GM13977 (cell line): ENCODE results near the gene UBAC2.

Experiments
- DNase-seq: peaks from one replicate; pipeline ENCODE4 v3.0.0; 2012; ENCODE audit warnings: low spot score
- in situ Hi-C: fragments of 300-500 bp; cut with MboI; formaldehyde crosslinking; loops from one replicate; pipeline ENCODE4 v1.12.0; 2022; ENCODE audit warnings: low sequenced_read_pairs, low pct_unique_long_range_greater_than_20kb, mixed read lengths, inconsistent platforms; ENCODE audit not compliant: unreplicated experiment
- TF ChIP-seq, protein P1 (sequence below): IDR thresholded peaks from 2 replicates; pipeline ENCODE4 v1.5.1; 2012; ENCODE audit warnings: mild to moderate bottlenecking, control low read depth; ENCODE audit not compliant: insufficient read depth; ENCODE audit errors: extremely low read depth, missing control alignments

The UBAC2 gene, protein sequence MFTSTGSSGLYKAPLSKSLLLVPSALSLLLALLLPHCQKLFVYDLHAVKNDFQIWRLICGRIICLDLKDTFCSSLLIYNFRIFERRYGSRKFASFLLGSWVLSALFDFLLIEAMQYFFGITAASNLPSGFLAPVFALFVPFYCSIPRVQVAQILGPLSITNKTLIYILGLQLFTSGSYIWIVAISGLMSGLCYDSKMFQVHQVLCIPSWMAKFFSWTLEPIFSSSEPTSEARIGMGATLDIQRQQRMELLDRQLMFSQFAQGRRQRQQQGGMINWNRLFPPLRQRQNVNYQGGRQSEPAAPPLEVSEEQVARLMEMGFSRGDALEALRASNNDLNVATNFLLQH

DNA sequence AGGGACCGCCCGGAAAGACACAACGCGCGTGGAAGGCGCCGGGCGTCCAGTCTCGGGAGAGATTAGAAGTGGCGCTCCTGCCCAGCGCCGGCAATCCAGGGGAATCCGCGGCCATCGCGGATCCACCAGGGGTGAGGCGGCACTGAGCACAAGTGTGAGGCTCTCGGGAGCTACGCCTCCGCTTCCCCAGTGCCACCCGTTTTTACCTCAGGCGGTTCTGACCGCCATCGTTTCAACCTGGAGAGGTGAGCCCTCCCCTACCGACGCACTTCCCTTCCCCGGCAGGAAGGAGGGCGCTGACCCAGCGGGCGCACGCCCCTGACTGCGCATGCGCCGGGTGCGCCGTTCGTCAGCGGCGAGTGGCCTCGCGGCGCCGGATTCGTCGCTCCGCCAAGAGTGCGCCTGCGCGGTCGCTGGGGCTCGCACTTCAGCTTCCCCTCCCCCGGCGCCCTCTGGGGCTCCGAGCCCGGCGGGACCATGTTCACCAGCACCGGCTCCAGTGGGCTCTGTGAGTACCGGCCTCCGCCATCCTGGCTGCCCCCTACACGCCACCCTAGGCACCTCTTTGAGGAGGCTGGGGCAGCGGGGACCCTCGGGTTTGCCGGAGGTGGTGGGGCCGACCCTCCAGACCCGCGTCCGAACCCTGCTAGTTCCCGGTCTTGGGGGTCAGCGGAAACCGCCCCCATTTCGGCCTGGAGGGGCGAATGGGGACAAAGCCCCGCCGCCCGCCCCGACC is at the start of gene UBAC2:
TSS of gene UBAC2 (plus strand) at position 423 of the 736 bp plus-strand sequence. CDS start at position 478, 55 bp downstream.
- in situ Hi-C loops, result no loop called here
- peak; percentile 99 for DNase-seq
- TF ChIP-seq, protein P1, sequence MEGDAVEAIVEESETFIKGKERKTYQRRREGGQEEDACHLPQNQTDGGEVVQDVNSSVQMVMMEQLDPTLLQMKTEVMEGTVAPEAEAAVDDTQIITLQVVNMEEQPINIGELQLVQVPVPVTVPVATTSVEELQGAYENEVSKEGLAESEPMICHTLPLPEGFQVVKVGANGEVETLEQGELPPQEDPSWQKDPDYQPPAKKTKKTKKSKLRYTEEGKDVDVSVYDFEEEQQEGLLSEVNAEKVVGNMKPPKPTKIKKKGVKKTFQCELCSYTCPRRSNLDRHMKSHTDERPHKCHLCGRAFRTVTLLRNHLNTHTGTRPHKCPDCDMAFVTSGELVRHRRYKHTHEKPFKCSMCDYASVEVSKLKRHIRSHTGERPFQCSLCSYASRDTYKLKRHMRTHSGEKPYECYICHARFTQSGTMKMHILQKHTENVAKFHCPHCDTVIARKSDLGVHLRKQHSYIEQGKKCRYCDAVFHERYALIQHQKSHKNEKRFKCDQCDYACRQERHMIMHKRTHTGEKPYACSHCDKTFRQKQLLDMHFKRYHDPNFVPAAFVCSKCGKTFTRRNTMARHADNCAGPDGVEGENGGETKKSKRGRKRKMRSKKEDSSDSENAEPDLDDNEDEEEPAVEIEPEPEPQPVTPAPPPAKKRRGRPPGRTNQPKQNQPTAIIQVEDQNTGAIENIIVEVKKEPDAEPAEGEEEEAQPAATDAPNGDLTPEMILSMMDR, result no peak

DNA sequence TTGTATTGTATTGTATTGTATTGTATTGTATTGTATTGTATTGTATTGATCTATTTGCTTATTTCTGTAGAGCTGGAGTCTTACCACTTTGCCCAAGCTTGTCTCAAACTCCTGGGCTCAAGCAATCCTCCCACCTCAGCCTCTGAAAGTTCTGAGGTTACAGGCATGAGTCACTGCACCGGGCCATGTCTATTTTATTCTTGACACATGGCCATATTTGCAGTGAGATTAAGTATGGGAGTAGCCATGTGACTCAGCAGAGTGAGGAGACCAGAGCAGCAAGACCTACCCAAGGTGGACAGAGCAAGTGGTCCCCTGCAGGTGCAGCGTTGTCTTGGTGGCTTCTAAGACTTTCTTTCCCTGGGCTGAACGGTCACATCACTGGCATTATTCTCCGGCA is 49.1 kb upstream of the UBAC2 start:
- TF ChIP-seq, protein P1, result no peak
- peak; percentile 46 for DNase-seq

DNA sequence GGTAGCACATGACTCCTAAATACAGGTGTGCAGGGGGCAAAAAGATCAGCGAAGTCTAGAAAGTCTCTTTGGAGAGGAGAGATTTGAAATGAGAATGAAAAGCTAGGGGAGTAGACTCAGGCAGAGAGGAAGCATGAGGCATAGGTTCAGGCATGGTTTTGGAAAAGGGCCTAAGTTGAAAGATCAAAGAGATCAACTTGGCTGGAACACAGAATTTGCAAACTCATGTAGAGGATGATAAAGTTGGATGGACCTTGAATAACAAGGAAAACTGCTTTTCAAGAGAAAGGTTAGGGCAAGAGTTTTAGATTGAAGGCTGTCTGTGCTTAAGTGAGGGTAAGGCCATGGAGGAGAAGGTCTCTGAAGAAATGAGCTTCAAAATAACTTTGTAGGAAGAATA is 47.4 kb upstream of the UBAC2 start:
- in situ Hi-C loops, result no loop called here
- TF ChIP-seq, protein P1, result no peak
- DNase-seq, result no peak

More for the DNA sequence above, 49.1 kb upstream of the UBAC2 start:
- in situ Hi-C loops, result no loop called here

DNA sequence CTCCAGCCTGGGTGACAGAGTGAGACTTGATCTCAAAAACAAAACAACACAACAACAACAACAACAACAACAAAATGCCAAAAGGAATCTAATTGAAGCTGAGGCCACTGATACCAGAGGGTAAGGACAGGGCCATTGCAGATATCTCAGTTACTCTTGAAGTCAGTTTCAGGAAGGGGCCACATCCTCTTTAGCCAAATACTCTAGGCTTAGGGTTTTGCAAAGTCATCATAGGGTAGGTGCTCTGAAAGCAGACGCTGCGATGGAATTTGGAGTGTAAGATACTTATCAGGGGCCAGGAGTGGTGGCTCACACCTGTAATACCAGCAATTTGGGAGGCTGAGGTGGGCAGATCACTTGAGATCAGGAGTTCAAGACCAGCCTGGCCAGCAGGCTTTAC is 46.6 kb upstream of the UBAC2 start:
- TF ChIP-seq, protein P1, result no peak
- no peak for DNase-seq
- in situ Hi-C loops, result no loop called here

DNA sequence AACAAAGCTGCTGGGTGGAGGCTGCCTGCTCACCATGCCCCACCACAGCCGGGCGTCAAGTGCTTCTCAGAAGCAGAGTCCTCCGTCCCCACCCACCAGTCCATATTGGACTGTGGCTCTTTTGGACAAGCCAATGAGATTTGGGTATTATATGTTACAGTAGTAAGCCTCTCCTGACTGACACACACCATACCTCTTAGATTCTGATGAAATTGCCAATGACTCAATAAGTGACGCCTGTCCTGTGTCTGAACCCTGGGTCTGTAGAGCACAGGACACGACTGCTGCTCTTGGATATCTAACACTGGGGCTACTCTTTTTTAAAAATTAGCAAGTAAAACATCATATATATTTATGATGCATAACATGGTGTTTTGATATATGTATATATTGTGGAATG is 44.8 kb upstream of the UBAC2 start:
- TF ChIP-seq, protein P1, result no peak
- in situ Hi-C loops, result no loop called here
- no peak for DNase-seq

DNA sequence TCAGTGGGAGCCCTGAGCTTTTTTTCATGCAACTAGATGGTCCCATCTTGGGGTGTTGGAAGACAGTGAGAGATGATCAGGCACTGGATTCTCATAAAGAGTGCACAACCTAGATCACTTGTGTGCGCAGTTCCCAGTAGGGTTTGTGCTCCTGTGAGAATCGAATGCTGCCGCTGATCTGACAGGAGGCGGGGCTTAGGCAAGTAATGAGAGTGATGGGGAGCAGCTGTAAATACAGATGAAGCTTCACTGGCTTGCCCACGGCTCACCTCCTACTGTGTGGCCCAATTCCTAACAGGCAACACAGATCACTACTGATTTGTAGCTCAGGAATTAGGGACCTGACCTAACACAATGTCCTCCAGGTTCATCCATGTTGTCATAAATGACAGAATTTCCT is 43.6 kb upstream of the UBAC2 start:
- TF ChIP-seq, protein P1, result no peak
- no peak for DNase-seq
- in situ Hi-C loops, result no loop called here
